GM23338 (cell line): ENCODE data around the gene SLC23A2.

ENCODE experiments used
- CTCF ChIP-seq, 2 experiments: fragments of 200-600 bp in 1 of 2; sonication (generic) in 1 of 2; conservative IDR thresholded peaks; 2 replicates each; pipeline versions ENCODE4 v1.5.1 to v1.6.1; 2016 to 2017; ENCODE audit warnings: antibody characterized with exemption in 2 of 2, low read depth in 2 of 2, mild to moderate bottlenecking in 2 of 2, moderate library complexity in 1 of 2
- REST ChIP-seq: IDR thresholded peaks from one replicate; pipeline ENCODE4 v1.6.1; 2018; ENCODE audit warnings: antibody characterized with exemption; ENCODE audit not compliant: unreplicated experiment

- TF ChIP-seq CTCF (conservative IDR thresholded peaks at IDR 0.05; ENCODE audit: low read depth in 2 of 2) = no peak
- TF ChIP-seq REST = no peak
These were observed 2.3 kb upstream of the SLC23A2 start for GRCh38 chr20:5003626-5004025.
